DMS53 (cell line): ENCODE results near the gene ATP1B3.
"Not testable (repeated sequence)": the region's sequence is repeated elsewhere in the genome, so short reads cannot be mapped to it uniquely, and the experiment has no call there.

Experiments used
- DNase-seq: peaks from one replicate; lab custom pipeline; 2025; lab: John Stamatoyannopoulos, UW

Gene ATP1B3

DNA sequence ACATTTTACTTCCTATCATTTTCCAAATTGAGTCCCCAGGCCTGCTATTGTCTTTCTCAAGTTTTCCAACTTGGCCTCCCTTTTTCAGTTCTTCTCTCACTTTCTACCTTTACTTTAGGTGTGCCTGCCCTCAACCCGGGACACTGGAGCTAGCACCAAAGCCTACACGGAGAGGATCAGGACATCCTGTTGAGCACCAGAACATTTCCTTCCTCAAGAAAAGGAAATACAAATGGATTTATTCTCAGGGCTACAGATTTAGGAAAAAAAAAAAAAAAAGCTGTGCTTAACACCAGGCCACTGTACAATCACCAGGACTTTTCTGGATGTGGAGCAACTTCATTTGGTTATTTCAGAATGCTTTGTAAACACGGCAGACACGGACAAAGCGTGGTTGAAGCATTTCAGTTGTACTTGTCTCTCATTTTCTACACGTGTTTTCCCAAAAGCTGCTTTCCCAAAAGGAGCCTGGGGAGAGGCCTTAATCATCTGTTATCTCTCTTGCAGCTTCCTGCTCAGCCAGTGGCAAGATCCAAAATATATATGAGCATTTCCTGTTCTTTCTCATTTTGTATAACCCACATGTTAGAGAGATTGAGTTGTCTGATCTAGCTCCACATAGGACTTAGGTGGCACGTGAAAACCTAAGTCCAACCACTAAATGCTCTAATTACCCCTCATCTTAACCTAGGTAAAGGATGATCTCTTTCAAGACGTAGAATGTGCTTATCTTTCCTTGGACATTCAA lies 15.5 kb upstream of the ATP1B3 start:
- no peak for DNase-seq

DNA sequence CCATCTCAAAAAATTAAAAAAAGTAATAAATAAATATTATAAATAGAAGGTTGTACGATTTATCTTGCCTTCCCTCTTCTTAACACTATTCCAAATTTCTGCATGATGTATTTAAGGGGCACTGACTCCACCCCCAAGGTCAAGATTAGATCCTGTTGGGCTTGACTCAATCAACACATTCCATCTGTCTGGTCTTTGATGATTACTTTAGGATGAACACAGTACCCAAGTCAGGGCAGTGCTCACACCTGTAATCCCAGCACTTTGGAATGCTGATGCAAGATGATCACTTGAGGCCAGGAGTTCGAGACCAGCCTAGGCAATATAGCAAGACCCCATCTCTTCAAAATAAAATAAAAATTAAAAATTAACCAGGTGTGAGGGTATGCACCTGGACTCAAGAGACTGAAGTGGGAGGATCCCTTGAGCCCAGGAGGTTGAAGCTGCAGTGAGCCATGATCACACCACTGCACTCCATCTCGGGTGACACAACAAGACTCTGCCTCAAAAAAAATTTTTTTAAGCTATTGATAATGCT lies 14.1 kb upstream of the ATP1B3 start:
- DNase-seq, result no peak

DNA sequence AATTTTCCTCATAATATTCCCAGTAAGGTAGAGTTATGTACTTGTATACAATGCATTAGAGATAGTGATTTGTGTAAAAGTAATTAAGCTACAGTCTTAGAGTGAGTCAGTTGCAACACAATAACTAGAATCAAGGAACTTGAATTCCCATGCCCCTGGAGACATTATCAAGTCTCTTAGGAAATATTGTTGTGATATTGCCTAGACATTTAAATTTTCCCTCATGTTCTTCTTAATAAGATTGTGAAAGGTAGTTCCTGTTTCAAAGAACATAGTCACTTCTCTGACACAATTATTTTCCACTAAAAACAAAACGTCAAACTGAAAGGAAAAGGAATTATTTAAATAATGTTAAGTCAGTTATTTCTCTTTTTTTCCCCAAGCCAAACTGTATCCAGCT lies 13.0 kb upstream of the ATP1B3 start:
- DNase-seq, result no peak

DNA sequence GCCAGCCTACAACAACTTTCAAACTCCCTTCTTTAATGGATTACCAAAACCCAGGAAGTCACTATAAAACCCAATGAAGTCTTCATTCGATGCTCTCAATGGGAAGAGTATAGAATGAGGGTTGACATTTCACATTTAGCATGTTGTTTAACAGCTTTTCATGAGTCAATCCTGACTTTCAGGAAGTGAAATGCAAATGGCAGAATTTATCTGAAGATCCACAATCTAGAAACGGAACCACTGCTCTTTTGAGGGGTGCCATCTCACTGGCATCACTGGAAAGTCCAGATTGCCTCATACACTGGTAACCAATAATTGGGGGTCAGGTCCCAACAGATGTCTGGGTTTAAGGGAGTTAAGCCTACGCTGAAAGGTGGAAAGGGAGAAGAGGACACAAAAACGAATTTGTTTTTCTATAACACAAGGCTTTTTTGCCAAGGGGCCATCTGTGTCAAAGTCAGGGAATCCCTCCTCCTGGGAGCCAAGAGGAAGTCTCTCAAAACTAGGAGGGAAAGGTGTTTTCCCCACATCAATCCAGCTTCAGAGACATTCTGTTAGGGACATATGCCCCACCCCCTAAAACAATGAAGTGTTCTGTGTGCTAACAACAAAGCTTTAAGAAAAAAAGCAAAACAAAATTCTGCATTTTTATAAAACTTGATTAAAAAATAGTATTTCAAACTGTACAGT lies 12.0 kb upstream of the ATP1B3 start:
- DNase-seq, result no peak

DNA sequence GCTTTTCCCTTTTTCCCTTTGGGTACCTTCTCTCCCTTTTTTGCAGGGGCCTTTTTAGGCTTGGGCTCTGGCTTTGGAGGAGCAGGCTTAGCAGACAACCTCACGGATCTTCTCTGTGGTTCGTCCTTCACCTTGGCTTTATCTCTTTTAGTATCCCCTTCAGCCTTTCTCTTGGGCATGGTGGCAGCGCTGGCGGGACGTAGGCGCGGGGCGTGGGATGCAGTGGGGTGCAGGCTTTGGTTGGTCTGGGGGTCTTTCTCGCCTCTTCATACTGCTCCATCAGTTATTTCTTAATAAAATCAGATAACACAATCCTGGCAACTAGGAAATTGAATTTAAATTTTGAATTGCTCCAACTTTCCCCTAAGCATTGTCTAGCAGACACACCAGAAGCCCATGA lies 11.3 kb upstream of the ATP1B3 start:
- no peak for DNase-seq

DNA sequence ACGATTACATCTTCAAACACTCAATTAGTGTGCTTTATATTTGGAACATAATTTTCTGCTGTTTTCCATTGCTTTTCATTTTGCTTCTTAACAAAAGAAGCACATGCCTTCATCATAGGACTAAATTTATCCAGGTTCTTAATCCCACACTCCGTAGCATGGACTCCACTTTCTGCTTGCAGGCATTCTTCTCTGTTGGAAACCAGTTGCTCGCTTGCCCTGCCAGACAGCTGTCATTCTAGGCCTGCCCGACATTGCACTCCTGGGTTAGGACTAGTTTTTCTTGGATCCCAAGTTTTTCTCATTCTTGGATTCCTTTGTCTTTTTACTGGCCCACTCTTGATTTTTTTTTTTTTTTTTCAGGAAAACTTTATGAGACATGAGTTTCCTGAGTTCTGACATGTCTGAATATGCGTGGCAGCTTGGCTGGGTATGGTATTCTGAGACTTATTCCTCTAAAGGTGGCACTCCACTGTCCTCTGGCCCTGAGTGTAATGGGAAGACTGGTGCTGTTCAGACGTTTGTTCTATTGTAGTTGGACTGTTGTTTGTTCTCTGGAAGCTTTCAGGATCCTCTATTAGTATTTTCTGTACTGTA lies 6.3 kb upstream of the ATP1B3 start:
- no peak for DNase-seq

DNA sequence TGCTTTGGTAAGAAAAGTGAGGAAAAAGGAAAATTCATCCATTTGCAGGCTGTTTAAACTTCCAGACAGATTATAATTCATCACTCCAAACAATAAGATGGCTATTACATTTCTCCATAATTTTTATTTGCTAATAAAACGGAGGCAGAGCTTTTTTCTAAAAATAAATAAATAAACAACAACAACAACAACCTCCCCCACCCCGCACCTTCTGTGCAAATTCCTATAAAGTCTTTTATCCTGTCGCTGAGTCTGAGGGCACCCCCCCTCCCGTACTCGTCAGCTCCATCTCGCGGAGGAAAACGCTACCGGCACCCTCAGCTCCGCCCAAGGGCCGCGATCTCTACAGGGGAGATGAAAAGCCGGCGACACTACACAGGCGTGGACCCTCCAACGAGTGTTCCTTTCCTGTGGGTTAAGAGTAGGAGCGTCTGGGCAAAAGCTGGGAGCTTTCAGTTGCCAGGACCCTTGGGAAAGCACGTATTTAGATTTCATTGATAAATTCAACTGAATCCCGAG lies 1.0 kb upstream of the ATP1B3 start:
- peak; percentile 92 for DNase-seq

DNA sequence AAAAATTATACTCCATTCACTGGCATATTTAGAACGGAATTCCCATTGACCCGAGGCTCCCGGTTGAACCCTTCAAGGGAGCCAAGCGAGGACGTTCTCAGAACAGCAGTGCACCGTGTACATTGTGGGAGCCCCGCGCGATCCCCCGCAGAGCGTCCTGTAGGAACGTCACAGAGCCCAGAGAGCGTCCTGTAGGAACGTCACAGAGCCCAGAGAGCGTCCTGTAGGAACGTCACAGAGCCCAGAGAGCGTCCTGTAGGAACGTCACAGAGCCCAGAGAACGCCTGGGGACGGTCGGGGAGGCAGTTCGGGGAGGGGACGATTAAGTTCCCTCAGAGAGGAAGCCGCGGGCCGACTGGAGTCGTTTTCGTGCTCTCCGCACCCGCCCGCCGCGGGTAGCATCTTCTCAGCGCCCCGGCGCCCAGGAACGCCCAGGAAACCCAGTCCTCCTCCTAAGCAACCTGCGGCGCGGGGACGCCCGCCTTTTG lies 506 bp upstream of the ATP1B3 start:
- peak; percentile 81 for DNase-seq

DNA sequence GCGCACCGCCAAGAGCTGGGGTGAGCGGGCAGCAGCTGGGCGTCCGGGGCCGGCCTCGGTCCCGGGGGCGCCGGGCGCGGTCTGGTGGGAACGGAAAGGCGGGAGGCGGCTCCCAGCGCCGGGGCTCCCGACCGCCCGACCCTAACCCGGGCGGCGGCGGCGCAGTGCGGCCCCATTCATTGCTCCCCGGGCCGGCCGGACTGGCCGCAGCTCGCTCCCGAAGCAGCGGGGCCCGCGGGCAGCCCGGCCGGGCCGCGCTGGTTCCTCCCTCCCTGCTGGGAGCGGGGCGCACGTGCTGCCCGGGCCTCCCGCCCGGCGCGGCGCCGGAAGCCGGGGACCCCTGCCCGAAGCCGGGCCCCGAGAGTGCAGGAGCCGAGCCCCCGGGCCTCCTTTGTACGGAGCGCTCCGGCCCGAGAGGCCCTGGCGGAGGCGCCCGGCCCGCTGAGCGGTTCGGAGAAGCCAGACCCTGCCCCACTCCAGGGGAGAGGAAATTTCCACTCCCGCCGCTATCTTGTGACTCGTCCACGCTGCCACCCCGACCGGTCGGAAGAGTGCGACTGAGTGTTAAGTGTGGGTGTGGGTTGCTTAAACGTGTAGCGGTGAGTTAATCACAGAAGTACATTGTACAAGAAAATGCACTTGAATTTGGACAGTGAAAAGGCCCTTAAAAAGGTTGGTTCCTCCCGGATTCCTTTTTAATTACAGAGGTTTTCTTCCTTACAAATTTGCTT lies 613 bp downstream of the ATP1B3 start:
- peak; percentile 71 for DNase-seq

DNA sequence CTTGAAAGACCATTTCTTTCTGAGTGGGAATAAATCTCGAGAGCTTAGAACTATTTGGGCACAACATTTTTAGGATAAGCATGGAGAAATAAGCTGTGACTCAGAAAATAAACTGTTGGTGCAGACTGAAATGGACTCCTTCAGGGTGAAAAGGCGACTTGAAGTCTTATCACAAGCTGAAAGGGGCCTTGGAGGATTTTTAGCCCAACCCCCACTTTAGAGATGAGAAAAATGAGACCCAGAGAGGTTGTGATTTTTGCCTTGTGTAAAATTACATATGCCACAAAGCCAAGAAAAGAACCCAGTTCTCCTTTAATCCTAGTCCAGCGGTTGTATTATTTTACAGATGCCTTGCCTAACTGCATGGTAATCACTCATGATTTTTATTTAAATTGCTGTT lies 1.5 kb downstream of the ATP1B3 start:
- no peak for DNase-seq

DNA sequence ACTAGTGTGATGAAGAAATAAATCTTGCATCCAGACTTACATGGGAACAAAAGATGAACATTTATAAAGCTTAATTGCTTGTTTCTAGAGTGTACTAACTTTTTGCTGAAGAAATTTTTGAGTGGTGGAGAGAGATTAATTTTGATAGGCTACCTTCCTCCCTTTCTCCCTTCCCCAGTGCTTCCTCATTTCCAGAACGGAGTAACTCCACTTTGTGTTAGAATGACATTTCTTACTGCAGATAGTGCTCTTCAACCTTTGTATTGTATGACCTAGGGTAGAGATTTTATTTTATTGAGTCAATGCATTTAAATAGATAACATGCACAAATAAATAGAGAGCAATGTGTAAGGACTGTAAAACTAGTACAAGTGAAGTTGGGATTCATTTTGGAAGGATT lies 1.9 kb downstream of the ATP1B3 start:
- no peak for DNase-seq

DNA sequence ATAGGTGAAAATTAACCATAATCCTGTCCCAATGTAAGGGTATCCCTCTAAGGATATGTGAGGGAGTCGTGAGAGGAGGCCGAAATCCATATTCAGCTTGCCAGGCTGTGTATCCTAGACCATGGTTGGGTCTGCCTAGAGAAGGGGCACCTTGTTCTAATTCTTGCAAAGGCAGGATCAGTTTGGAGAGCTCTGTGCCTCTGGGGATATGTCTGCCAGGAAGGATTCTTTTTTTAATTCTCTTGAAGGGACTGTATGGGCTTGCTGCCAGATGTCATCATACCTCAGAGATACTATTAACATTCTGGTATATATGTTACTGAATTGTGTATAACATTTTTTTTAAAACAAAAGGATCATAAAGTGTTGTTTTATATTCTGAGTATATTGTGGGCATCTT lies 2.4 kb downstream of the ATP1B3 start:
- no peak for DNase-seq

DNA sequence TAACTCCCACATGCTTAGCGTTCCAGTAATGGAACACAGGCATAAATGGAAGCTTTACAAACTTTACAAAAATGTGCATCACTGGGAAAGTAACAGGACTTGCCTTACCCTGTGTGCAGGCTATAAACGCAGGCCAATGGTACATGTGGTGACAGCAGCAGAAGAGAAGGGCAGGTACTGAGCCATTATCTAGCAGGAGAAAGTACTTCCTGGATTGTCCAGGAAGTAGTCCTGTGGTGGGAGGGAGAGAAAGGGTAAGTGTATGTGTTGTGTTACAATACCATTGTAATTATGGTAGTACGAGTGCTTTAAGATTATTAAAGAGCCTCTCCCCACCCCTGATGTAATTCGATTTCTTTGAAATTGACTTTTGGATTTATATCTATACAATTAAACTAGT lies 5.3 kb downstream of the ATP1B3 start:
- peak; percentile 12 for DNase-seq

DNA sequence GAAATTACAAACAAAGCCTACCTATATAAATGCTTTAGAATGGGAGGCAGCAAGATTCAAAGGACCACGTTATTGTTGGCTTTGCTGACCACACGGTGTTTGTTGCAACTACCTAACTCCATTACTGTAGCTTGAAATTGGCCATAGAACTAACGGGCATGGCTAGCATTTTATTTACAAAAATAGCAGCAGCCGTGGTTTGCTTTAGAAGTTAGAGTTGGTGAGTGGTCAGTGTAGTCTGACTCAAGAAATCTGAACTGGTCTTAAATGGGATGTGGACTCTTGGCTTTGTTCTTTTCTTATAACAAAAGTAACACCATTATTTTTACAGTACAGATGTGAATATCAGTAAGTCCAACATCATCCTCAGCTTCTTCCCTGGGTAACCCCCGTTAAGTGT lies 10.6 kb downstream of the ATP1B3 start:
- DNase-seq, result no peak

DNA sequence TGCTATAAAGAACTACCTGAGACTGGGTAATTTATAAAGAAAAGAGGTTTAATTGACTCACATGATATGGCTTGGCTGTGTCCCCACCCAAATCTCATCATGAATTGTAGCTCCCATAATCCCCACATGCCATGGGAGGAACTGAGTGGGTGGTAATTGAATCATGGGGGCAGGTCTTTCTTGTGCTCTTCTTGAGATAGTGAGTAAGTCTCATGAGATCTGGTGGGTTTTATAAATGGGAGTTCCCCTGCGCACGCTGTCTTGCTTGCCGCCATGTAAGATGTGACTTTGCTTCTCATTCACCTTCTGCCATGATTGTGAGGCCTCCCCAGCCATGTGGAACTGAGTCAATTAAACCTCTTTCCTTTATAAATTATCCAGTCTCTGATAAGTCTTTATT lies 12.1 kb downstream of the ATP1B3 start:
- DNase-seq, result not testable (repeated sequence)

DNA sequence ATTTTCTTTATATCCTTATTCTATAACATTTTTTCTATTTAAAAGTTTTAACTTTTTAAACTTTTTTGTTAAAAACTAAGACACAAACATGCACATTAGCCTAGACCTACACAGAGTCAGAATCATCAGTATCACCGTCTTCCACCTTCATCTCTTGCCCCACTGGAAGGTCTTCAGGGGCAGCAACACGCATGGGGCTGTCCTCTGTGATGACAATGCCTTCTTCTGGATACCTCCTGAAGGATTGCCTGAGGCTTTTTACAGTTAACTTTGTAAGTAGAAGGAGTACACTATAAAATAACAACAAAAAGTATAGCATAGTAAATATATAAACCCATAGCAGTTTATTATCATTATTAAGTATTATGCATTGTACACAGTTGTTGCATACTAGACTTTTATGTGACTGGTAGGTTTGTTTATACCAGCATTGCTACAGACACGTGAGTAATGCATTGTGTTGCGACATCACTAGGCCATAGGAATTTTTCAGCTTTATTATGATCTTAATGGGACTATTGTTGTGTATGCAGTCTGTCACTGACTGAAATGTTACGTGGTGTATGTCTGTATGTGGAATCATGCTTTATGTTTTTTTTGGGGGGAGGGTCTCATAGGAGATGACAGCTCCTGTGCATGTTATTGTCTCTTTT lies 18.2 kb downstream of the ATP1B3 start:
- DNase-seq, result no peak

DNA sequence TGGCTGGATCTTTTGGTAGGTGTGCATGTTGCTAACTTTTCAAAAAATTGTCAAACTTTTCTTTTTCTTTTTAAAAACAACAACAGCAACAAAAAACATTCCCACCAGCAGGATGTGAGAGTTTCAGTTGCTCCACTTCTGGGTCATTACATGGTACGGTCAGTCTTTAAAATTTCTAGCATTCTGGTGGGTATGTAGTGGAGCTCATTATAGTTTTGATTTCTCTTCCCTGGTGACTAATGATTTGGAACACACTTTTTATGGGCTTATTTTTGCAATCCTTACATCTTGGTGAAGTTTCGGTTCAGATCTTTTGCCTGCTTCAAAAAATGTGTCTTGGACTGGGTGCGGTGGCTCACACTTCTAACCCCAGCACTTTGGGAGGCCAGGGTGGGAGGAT lies 19.3 kb downstream of the ATP1B3 start:
- DNase-seq, result no peak

DNA sequence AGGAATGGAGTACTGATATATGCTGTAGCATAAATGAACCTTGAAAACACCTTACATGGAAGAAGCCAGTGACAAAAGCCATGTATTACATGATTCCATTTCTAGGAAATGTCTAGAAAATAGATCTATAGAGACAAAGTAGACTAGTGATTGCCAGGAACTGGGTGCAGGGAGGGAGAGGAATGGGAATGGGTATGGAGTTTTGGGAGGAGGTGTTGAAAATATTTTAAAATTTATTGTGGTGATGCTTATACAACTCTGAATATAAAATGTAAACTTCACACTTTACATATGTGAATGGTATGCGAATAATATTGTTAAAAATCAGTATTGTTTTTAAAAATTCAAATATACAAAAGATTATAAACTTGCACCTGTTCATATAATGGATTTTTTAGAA lies 22.5 kb downstream of the ATP1B3 start:
- no peak for DNase-seq

DNA sequence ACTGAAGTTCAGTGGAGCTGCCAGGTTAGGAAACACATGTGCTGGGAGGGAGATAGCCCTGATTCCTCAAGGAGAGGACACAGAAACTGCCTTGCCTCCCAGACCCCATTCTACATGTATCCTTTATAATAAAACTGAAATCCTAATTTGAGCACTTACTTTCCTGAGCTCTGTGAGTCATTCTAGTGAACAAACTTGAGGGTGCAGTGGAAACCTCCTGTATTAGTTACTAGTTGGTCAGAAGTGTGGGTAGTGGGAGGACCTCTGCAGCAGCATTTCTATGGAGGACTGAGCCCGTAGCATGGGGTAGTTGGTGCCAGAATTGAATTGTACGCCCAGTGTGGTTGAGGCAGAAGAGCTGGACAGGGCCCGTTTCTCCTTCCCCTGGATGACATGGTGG lies 23.9 kb downstream of the ATP1B3 start:
- no peak for DNase-seq

DNA sequence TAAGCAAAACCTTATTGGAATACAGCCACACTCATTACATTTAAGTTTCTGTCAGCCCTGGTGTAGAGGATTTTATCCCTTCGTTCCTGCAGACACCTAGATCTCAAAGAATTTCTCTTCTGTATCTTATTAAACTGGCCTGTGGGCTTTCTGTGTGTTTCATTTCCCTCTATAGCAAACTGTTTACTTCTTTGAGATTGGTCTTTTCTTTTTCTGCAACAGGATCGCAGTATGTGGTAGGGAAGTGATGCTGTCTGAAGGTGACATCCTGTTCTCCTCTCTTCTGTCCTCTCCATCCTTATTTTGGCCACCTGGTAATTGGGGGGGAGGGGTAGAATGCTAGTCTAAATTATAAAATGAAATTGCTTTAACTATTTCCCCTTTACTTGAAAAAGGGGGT lies 25.5 kb downstream of the ATP1B3 start:
- no peak for DNase-seq

DNA sequence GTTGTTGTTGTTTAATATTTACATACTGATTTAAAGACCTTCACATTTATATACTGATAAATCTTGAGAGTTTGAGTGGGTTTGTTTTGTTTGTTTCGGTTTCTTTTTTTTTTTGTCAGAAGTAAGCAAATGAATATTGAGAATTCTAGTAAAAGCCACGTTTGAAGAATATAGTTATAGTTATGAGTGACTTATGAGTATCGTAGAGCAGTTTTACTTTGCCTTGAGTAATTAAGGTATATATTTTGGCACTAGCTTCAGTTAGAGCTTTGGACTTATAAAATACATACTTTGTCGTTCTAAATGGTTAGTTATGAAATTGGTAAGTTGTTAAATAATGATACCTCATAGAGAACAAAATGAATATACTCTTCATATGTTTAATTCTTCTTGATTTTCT lies 27.8 kb downstream of the ATP1B3 start:
- no peak for DNase-seq

DNA sequence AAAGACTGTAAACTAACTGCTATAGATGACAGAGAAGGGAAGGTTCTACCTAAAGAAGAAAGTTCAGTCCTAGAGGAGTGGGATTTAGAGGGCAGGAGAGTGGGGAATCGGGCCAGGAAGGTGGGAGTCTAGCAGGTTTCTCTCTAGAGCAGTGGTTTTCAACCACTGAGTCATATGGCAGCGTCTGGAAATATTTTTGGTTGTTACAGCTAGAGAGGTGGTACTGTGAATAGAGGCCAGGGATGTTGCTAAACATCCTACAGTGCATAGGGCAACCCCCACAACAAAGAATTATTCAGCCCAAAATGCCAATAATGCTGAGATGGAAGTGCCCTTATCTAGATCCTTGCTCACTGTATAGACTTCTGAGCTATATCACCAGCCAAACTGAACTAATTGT lies 28.7 kb downstream of the ATP1B3 start:
- DNase-seq, result no peak
